GM12875 (cell line): ENCODE data around the gene RAD51D.
"Not testable (repeated sequence)": the region's sequence is repeated elsewhere in the genome, so short reads cannot be mapped to it uniquely, and the experiment has no call there.

Source experiments
- H3K4me3 ChIP-seq: one replicate; pipeline ENCODE4 v1.5.1; 2011; ENCODE audit warnings: low read depth, low read length, control low read depth
- CTCF ChIP-seq: IDR thresholded peaks from 2 replicates; pipeline ENCODE4 v1.5.1; 2011; ENCODE audit warnings: low read depth, mild to moderate bottlenecking, control low read depth, inconsistent platforms, low read length, moderate library complexity, borderline replicate concordance; ENCODE audit not compliant: insufficient read depth

Gene RAD51D

GRCh38 chr17:35046245-35046644 is 73.4 kb downstream of the RAD51D start:
- no peak for TF ChIP-seq CTCF
- H3K4me3 ChIP-seq = peak overlapping the region; percentile 12

- H3K4me3 ChIP-seq = not testable (repeated sequence)
Observed at GRCh38 chr17:35045458-35045979, 74.1 kb downstream of the RAD51D start.

DNA sequence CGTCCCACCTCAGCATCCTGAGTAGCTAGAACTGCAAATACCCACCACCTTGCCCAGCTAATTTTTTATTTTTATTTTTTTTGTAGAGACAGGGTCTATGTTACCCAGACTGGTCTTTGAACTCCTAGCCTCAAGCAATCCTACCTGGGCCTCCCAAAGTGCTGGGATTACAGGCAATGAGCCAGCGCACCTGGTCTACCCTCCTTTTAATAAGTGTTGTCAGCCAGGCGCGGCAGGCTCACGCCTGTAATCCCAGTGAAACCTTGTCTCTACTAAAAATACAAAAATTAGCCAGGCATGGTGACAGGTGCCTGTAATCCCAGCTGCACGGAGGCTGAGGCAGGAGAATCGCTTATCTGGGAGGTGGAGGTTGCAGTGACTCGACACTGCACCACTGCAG is 75.5 kb downstream of the RAD51D start:
- no peak overlapping the region for H3K4me3 ChIP-seq
- TF ChIP-seq CTCF = no peak
